HL-60/S4 treated with phorbol 12-myristate 13-acetate at 8.2 ng/mL for 4 days and 3 days (cell line): ENCODE results near the gene PLXND1.

Experiments used
- in situ Hi-C: fragments of 300-500 bp; cut with MboI; formaldehyde crosslinking; loops from 2 replicates; pipeline ENCODE4 v1.15.0; 2022; ENCODE audit warnings: low sequenced_read_pairs

Gene PLXND1

GRCh38 chr3:129567176-129567705, 39.2 kb downstream of the PLXND1 start:
- in situ Hi-C loops, result no loop called here

DNA sequence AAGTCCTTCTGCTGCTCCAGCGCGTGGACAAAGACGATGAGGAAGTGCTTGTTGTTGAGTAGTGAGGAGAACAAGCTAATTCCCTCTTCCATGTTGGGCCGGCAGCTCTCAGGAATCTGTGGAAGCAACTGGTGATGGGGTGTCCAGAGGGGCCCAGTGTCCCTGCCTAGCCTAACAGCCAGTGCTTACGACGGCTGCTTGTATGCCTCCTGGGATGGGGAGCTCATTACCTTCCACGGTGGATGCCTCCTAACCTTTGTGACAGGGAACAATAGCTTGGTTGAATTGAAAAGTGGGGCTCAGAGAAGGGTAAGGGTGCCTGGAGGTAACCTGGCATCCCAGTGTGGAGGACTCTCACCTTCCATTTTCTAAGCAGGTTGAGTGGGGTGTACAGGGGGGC, 40.6 kb downstream of the PLXND1 start:
- in situ Hi-C loops, result no loop called here

- in situ Hi-C loops, result no loop called here
Measured at GRCh38 chr3:129564981-129565644, 41.4 kb downstream of the PLXND1 start.

- in situ Hi-C loops, result no loop called here
Measured at GRCh38 chr3:129563850-129564535, 42.5 kb downstream of the PLXND1 start.

DNA sequence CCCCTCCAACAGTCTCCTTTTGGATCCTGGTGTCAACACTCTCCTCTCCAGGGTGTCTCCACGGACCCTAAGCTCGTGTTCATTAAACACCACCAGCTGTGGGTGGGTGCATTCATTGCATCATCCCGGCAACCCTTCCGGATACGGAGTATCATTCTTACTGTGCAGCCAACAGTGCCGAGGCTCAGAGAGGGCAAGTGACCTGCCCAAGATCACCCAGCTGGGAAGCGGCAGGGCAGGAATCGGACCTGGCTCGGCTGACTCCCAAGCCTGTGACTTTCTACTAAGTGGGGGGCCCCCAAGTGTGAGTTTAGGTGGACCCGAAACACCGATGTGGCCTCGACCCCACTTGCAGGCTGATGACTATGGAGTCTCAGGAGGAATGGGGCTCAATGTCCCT, 43.1 kb downstream of the PLXND1 start:
- in situ Hi-C loops, result no loop called here

- in situ Hi-C loops, result no loop called here
Measured at GRCh38 chr3:129562803-129563202, 43.7 kb downstream of the PLXND1 start.

- in situ Hi-C loops, result no loop called here
Measured at GRCh38 chr3:129561619-129562248, 44.7 kb downstream of the PLXND1 start.

- in situ Hi-C loops, result no loop called here
Measured at GRCh38 chr3:129560911-129561594, 45.4 kb downstream of the PLXND1 start.

DNA sequence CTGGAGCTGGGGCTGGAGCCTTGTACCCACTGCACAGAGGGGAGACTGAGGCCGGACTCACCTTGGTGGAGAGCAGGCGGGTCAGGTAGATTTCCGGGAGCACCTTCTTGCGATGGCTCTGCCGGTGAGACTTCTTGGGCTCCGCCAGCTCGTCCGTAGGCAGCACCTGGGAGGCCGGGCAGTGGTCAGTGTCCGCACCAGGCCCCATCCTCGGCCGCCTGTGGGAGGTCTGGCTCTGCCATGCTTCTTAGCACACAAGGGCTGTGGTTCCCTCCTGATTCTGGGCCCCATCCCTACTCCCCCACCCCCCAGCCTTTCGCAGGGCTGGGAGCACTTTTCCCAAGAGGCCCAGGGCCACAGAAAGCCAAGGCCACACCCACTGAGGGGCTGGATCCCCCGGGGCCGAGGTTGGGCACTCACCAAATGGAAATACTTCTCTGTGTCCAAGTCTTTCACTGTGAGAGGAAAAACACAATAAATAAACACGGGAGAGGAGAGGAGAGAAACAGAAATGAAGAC, 46.1 kb downstream of the PLXND1 start:
- in situ Hi-C loops, result no loop called here

- in situ Hi-C loops, result no loop called here
Measured at GRCh38 chr3:129559565-129560079, 46.9 kb downstream of the PLXND1 start.

- in situ Hi-C loops, result no loop called here
Measured at GRCh38 chr3:129558772-129559564, 47.5 kb downstream of the PLXND1 start.

GRCh38 chr3:129558081-129558771, 48.2 kb downstream of the PLXND1 start:
- in situ Hi-C loops, result no loop called here

DNA sequence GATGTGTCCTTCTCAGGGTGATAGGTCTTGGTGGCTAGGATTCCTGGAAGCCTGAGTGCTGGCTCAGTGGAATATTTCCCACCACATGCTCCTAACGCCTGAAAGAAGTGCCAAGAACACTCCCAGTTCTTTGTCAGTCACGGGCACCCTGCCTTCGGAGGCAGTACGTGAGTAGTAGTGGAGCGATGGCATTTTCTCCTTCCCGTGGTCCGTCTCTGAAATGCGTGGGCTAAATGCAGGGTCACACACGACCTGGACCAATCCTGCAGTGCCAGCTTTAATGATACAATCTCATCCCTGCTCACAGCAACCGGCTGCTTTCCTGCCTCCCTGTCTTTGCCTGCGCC, 49.0 kb downstream of the PLXND1 start:
- in situ Hi-C loops, result no loop called here

GRCh38 chr3:129556890-129557547, 49.5 kb downstream of the PLXND1 start:
- in situ Hi-C loops, result no loop called here

- in situ Hi-C loops, result no loop called here
Measured at GRCh38 chr3:129556358-129556695, 50.1 kb downstream of the PLXND1 start.

- in situ Hi-C loops, result no loop called here
Measured at GRCh38 chr3:129555616-129556357, 50.7 kb downstream of the PLXND1 start.

DNA sequence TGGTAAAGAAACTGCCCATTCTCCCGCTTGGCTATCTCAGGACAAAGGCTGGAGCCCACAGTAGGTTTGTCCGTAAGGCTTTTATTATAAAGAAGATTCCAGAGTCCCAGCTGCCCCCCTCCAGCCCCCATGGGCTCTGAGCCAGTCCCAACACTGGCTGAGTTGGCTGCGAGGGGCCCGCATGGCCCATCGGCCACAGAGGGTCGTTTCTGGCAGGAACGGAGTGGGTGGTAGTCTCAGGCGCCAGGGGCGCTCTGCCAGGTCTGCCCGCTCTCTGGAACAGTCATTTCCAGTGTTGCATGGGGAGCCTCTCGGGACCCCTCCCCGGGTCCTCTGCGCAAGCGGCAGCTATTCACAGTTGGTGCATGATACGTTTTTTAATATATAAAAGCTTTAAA, 51.3 kb downstream of the PLXND1 start:
- in situ Hi-C loops, result no loop called here

DNA sequence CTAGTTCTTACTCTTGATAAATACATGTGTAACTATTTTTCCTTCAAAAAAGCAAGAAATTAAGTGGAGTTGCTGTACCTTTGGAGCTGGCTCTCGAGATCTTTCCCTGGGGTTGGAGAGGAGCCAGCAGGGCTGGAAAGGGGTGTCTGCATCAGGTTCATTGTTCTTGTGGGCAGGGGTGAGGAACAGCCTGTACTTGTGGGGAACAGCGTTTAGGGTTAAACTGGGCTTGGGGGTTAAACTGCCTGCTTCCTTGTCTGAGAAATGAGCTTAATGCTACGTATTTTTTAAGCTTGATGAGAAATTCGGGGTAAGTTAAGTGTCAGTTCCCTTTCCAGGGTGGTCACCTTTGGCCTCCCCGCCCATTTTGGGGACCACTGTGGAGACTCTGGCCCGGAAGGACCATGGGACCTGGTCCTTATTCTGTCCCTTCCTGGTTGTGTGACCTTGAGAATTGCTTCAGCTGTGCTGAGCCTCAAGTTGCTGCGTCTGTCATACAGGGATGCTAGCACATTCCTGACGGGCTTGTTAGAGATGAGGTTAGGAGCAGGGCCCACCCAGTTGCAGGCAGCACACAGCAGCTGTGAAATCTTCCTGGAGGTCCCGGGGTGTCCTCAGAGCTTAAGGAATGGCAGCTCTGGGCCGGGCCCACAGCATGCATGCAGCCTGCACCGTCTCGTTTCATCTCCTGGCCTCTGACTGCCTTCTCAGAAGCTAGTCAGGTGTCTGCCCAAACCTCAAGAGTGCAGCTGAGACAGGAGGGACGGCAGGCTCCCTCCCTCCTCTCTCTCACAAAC, 51.9 kb downstream of the PLXND1 start:
- in situ Hi-C loops, result no loop called here
